GM23248 (cell line): ENCODE measurements around the gene ZFP69. TPM values are rescaled to one million over a fixed set of nuclear protein-coding genes. Genes with fewer than 3 reads are reported as not detected.
"Not testable (repeated sequence)": the region's sequence is repeated elsewhere in the genome, so short reads cannot be mapped to it uniquely, and the experiment has no call there.

Source experiments
- DNase-seq: peaks from one replicate; pipeline ENCODE4 v3.0.0-alpha.2; 2015
- H2AFZ ChIP-seq: fragments of 200-600 bp; sonication (generic); 2 replicates; pipeline ENCODE4 v1.6.1; 2016; ENCODE audit warnings: antibody characterized with exemption
- H3F3A ChIP-seq: fragments of 200-600 bp; sonication (generic); 2 replicates; pipeline ENCODE4 v1.6.1; 2016; ENCODE audit warnings: mild to moderate bottlenecking, antibody characterized with exemption, mixed run types; ENCODE audit not compliant: insufficient read depth
- H3K27ac ChIP-seq: fragments of 200-600 bp; sonication (generic); 2 replicates; pipeline ENCODE4 v1.5.1; 2016; ENCODE audit warnings: mild to moderate bottlenecking
- H3K27me3 ChIP-seq: fragments of 200-600 bp; sonication (generic); replicated peaks from 2 replicates; pipeline ENCODE4 v1.6.1; 2016; ENCODE audit warnings: mild to moderate bottlenecking; ENCODE audit not compliant: insufficient read depth
- H3K36me3 ChIP-seq: fragments of 200-600 bp; sonication (generic); 2 replicates; pipeline ENCODE4 v1.6.1; 2016; ENCODE audit warnings: low read depth, mild to moderate bottlenecking
- H3K4me1 ChIP-seq: fragments of 200-600 bp; sonication (generic); 2 replicates; pipeline ENCODE4 v1.6.1; 2016; ENCODE audit warnings: mild to moderate bottlenecking; ENCODE audit not compliant: insufficient read depth
- H3K4me2 ChIP-seq: fragments of 200-600 bp; sonication (generic); one replicate; pipeline ENCODE4 v1.6.1; 2016; ENCODE audit warnings: mild to moderate bottlenecking; ENCODE audit not compliant: unreplicated experiment
- H3K4me3 ChIP-seq: fragments of 200-600 bp; sonication (generic); 2 replicates; pipeline ENCODE4 v1.5.1; 2016; ENCODE audit warnings: mild to moderate bottlenecking
- H3K79me2 ChIP-seq: fragments of 200-600 bp; sonication (generic); 2 replicates; pipeline ENCODE4 v1.6.1; 2016; ENCODE audit warnings: mild to moderate bottlenecking; ENCODE audit not compliant: insufficient read depth
- H3K9ac ChIP-seq: fragments of 200-600 bp; sonication (generic); 2 replicates; pipeline ENCODE4 v1.6.1; 2016; ENCODE audit warnings: mild to moderate bottlenecking
- H3K9me2 ChIP-seq: fragments of 200-600 bp; sonication (generic); 2 replicates; pipeline ENCODE4 v1.6.1; 2016; ENCODE audit warnings: mixed run types, mild to moderate bottlenecking, moderate library complexity; ENCODE audit not compliant: insufficient read depth
- H3K9me3 ChIP-seq: fragments of 200-600 bp; sonication (generic); one replicate; pipeline ENCODE4 v1.6.1; 2017; ENCODE audit warnings: low read depth
- H4K20me1 ChIP-seq: fragments of 200-600 bp; sonication (generic); 2 replicates; pipeline ENCODE4 v1.6.0; 2016; ENCODE audit not compliant: insufficient read depth
- EZH2 ChIP-seq: fragments of 200-600 bp; sonication (generic); IDR thresholded peaks from 2 replicates; pipeline ENCODE4 v1.6.1; 2018; ENCODE audit warnings: antibody characterized with exemption, mild to moderate bottlenecking; ENCODE audit not compliant: insufficient read depth, poor library complexity, severe bottlenecking
- EZH2phosphoT487 ChIP-seq: fragments of 200-600 bp; sonication (generic); IDR thresholded peaks from 2 replicates; pipeline ENCODE4 v1.6.1; 2018; ENCODE audit warnings: antibody characterized with exemption, moderate library complexity, mild to moderate bottlenecking, low read depth; ENCODE audit not compliant: insufficient read depth
- WGBS, 2 experiments: methylation state at CpG; one replicate each; pipeline ENCODE4 v1.1.6; 2015 to 2017; ENCODE audit warnings: low lambda C conversion rate in 2 of 2, low coverage in 1 of 2; ENCODE audit errors: missing lambda C conversion rate in 2 of 2; 5-methylcytosine and 5-hydroxymethylcytosine counted together
- in situ Hi-C: fragments of 300-500 bp; cut with MboI; formaldehyde crosslinking; loops from 2 replicates; pipeline ENCODE4 v1.15.0; 2020
- polyA plus RNA-seq: library from polyadenylated mRNA; unstranded; fragments of >200 nt; fragmentation: Nextera tagmentation; extraction: Ambion mirVana; gene quantifications from 2 replicates; pipeline ENCODE4 v1.2.1, GENCODE V29; 2016
- total RNA-seq: library from RNA; depleted of rRNA; stranded (reverse); fragments of >200 nt; shearing (Covaris generic); gene quantifications from 2 replicates; pipeline ENCODE4 v1.2.3, GENCODE V29; 2014

The ZFP69 gene
- total and polyA plus RNA-seq, 2 experiments from 2014 or later: 1.9 to 3.8 TPM

DNA sequence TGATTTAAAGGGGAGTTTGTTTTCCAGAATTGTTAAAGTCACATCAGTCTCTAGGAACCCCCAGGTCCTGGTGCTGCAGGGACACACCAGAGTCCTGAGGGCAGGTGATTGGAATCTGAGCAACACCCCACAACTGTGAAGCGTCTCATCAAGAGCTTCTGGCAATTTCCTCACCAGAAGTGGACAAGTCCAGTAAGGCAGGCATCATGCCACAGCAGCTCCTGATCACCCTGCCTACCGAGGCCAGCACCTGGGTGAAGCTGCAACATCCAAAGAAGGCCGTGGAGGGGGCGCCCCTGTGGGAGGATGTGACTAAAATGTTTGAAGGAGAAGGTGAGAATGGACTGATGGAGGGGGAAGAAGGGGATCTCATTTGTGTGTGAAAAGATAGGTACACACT, 2.1 kb downstream of the ZFP69 start:
- DNase-seq: no peak
- Histone ChIP-seq H3K9me2 (no peaks in the 10 kb centered on the region), H4K20me1 (no peaks in the 10 kb centered on the region), H3K4me1 (peaks cover 4% of the 10 kb centered on the region; the same call in 1 of the 2 replicates), H3K9me3 (no peaks in the 10 kb centered on the region), H2AFZ (no peak overlapping the region), H3K27ac (no peak overlapping the region), H3F3A (0 out of 2 replicates have a peak, but pooled peaks cover 6% of the 10 kb centered on the region), H3K27me3 (no peaks in the 10 kb centered on the region), H3K36me3 (peaks cover 17% of the 10 kb centered on the region; the same call in 1 of the 2 replicates), H3K4me2 (no peak overlapping the region), H3K9ac (no peak overlapping the region), H3K79me2 (no peaks in the 10 kb centered on the region), H3K4me3 (no peak overlapping the region)
- TF ChIP-seq EZH2phosphoT487 (no peak), EZH2 (no peak)
- in situ Hi-C loops: no loop called here
- 75 to 77% methylated on average over 4 of the region's 4 CpGs for WGBS, 2 experiments

DNA sequence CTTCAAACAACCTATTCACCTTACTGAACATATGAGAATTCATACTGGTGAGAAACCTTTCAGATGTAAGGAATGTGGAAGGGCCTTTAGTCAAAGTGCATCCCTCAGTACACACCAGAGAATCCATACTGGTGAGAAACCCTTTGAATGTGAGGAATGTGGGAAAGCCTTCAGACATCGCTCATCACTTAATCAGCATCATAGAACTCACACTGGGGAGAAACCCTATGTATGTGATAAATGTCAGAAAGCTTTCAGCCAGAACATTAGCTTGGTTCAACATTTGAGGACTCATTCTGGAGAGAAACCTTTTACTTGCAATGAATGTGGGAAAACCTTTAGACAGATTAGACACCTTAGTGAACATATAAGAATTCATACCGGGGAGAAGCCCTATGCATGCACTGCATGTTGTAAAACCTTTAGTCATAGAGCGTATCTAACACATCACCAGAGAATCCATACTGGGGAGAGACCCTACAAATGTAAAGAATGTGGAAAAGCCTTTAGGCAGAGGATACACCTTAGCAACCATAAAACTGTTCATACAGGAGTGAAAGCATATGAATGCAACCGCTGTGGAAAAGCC, 18.3 kb downstream of the ZFP69 start:
- H3F3A ChIP-seq: peaks cover 9% of the 10 kb centered on the region; the same call in 1 of the 2 replicates
- no peak overlapping the region for H3K27ac ChIP-seq
- no peaks in the 10 kb centered on the region for H4K20me1 ChIP-seq
- H2AFZ ChIP-seq: no peak overlapping the region
- peaks cover 49% of the 10 kb centered on the region for H3K36me3 ChIP-seq
- no peak overlapping the region for H3K4me3 ChIP-seq
- TF ChIP-seq EZH2phosphoT487 (no peak), EZH2 (no peak)
- no peaks in the 10 kb centered on the region for H3K9me2 ChIP-seq
- H3K9me3 ChIP-seq: peaks cover 3% of the 10 kb centered on the region
- in situ Hi-C loops: no loop called here
- H3K4me1 ChIP-seq: no peaks in the 10 kb centered on the region
- no peak overlapping the region for H3K4me2 ChIP-seq
- H3K27me3 ChIP-seq: no peaks in the 10 kb centered on the region
- no peak overlapping the region for H3K9ac ChIP-seq
- DNase-seq: no peak
- WGBS, 2 experiments: 97 to 98% methylated on average over 4 of the region's 4 CpGs
- H3K79me2 ChIP-seq: no peaks in the 10 kb centered on the region

GRCh38 chr1:40502651-40503050, 25.6 kb downstream of the ZFP69 start:
- H3K27ac ChIP-seq, DNase-seq, H3K9me2 ChIP-seq, H4K20me1 ChIP-seq, H3K9ac ChIP-seq, H3K9me3 ChIP-seq, H3K4me3 ChIP-seq, H3K4me2 ChIP-seq, H3K4me1 ChIP-seq, in situ Hi-C loops, H3K36me3 ChIP-seq, H3F3A ChIP-seq, H3K27me3 ChIP-seq, H2AFZ ChIP-seq: not testable (repeated sequence)
- 94% methylated on average over 4 of the region's 4 CpGs for WGBS, 2 experiments
- H3K79me2 ChIP-seq: peaks cover 35% of the 10 kb centered on the region

DNA sequence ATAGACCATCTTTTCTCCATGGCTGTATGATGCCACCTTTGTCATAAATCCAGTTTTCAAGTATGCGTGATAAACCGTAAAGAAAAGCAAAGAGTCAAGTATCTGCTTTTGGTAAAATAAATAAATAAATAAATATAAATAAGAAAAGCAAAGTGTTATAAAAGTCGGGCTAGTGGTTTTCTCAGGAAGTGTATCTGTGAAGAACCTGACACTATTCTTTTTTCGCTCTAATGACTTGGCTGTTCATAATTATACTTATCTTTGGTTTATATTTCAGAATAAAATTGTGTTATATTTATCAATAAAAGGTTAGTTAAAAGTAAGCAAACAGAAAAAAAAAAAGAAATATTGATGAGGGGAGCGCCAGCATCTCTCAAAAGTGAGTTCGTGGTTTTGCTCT, 30.9 kb downstream of the ZFP69 start:
- peak overlapping the region; percentile 92 for H3K4me3 ChIP-seq
- no peak for TF ChIP-seq EZH2
- no peak for TF ChIP-seq EZH2phosphoT487
- no peaks in the 10 kb centered on the region for H4K20me1 ChIP-seq
- no peak for DNase-seq
- peak overlapping the region; percentile 89 for H3K9ac ChIP-seq
- H3K4me2 ChIP-seq: peak overlapping the region; percentile 96
- in situ Hi-C loops: no loop called here
- H3K79me2 ChIP-seq: peaks cover 80% of the 10 kb centered on the region
- 71 to 74% methylated on average over 6 of the region's 6 CpGs for WGBS, 2 experiments
- H3K27ac ChIP-seq: peak overlapping the region; percentile 66
- H3K27me3 ChIP-seq: no peaks in the 10 kb centered on the region
- peaks cover 5% of the 10 kb centered on the region; the same call in 1 of the 2 replicates for H3F3A ChIP-seq
- H3K9me2 ChIP-seq: no peaks in the 10 kb centered on the region
- peak overlapping the region; percentile 99 for H2AFZ ChIP-seq
- H3K4me1 ChIP-seq: 0 out of 2 replicates have a peak, but pooled peaks cover 6% of the 10 kb centered on the region
- no peaks in the 10 kb centered on the region; the same call in none of the 2 replicates for H3K36me3 ChIP-seq
- H3K9me3 ChIP-seq: no peaks in the 10 kb centered on the region
